IPS DF 19.7 (cell line): Measurements from ENCODE around the gene RNF10.
"Not testable (repeated sequence)": the region's sequence is repeated elsewhere in the genome, so short reads cannot be mapped to it uniquely, and the experiment has no call there.

ENCODE experiments used
- DNase-seq: peaks from one replicate; pipeline ENCODE4 v3.0.0-alpha.2; 2013; ENCODE audit warnings: low read depth, low spot score

The RNF10 gene

GRCh38 chr12:120614848-120615247, 80.7 kb downstream of the RNF10 start:
- DNase-seq = no peak

DNA sequence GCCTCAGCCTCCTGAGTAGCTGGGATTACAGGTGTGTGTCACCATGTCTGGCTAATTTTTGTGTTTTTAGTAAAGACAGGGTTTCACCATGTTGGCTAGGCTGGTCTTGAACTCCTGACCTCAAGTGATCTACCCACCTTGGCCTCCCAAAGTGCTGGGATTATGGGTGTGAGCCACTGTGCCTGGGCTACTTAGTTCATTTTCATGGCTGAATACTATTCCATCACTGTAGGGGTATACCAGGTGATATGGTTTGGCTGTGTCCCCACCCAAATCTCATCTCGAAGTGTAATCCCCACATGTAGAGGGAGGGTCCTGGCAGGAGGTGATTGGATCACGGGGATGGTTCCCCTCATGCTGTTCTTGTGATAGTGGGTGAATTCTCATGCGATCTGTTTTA, 83.0 kb downstream of the RNF10 start:
- DNase-seq = not testable (repeated sequence)

DNA sequence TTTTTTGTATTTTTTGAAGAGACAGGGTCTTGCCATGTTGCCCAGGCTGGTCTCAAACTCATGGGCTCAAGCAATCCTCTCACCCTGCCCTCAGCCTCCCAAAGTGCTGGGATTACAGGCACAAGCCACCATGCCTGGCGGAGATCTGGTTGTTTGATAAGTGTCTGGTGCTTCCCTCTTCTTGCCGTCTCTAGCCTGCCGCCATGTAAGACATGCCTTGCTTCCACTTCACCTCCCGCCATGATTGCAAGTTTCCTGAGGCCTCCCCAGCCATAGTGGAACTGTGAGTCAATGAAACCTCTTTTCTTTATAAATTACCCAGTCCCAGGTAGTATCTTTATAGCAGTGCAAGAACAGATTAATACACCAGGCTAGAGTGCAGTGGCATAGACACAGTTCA, 83.6 kb downstream of the RNF10 start:
- DNase-seq = not testable (repeated sequence)

DNA sequence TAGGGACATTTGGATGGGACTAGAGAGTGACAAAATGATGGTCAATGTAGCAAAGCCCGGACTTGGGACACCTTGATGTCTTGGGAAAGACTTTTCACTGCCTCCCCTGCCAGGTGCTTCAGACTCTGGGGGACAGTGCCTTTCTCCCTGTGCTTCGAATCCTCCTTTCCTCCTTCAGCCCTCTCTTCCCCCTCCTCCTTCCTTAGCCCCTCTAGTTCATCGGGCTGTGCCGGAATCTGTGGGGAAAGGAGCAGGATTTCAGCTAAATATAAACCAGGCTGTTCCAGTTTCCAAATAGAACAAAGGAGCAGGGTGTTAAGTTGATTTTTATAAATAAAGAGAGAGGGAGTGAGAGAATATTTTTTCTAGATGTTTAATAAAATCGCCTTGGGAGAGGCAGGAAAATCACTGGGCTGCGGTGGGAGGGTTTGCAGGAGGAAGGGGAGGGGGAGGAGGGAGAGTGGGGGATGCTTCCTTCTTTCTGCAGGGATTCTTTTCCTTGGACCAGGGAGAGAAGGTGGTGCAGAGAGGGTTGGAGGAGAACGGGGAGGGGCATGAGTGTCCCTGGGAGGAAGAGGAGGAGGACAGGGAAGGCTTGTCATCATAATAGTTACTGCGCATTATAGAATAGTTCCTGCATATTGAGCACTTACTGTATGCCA, 84.9 kb downstream of the RNF10 start:
- no peak for DNase-seq

GRCh38 chr12:120620624-120621023, 86.5 kb downstream of the RNF10 start:
- DNase-seq = no peak

GRCh38 chr12:120625557-120626419, 91.6 kb downstream of the RNF10 start:
- no peak for DNase-seq
